Measurements from ENCODE around the gene ATF6.

DNA sequence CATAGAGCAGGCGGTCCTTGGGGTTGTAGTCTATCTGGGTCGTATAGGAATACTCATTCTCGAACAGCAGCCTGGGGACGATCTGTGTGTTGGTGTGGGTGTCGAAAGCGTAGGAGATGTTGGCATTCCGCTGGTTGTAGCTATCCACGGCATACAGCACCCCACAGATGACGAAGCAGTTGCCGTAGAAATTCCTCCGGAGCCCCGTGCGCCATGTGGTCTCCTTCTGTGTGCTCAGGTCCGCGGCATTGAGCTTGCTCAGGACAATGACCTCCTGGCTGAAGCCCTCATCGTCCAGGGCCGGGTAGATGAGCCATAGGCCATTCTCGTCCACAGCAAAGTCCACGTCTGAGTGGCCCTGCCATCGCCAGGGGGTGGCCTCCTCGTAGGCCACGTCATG is 217.6 kb downstream of the ATF6 start:
- TF ChIP-seq, protein P1, sequence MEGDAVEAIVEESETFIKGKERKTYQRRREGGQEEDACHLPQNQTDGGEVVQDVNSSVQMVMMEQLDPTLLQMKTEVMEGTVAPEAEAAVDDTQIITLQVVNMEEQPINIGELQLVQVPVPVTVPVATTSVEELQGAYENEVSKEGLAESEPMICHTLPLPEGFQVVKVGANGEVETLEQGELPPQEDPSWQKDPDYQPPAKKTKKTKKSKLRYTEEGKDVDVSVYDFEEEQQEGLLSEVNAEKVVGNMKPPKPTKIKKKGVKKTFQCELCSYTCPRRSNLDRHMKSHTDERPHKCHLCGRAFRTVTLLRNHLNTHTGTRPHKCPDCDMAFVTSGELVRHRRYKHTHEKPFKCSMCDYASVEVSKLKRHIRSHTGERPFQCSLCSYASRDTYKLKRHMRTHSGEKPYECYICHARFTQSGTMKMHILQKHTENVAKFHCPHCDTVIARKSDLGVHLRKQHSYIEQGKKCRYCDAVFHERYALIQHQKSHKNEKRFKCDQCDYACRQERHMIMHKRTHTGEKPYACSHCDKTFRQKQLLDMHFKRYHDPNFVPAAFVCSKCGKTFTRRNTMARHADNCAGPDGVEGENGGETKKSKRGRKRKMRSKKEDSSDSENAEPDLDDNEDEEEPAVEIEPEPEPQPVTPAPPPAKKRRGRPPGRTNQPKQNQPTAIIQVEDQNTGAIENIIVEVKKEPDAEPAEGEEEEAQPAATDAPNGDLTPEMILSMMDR (IDR thresholded peaks at IDR 0.05), result no peak
- TF ChIP-seq POLR2AphosphoS5 (IDR thresholded peaks at IDR 0.05), result no peak
- no peak for TF ChIP-seq POLR2A (IDR thresholded peaks at IDR 0.05)

All from breast epithelium (tissue), 3 donors.